ENCODE measurements around the gene OSM.
A peak's percentile ranks its signal among the peaks of the same experiment; 100 is the strongest.

OSM gene

GRCh38 chr22:30310881-30311771, 44.5 kb upstream of the OSM start:
- no peaks in the 10 kb centered on the region for H3K9me3 ChIP-seq
- no peak for TF ChIP-seq CTCF (IDR thresholded peaks at IDR 0.05)
- H3K27me3 ChIP-seq = no peaks in the 10 kb centered on the region
- H3K4me1 ChIP-seq (ENCODE audit: control insufficient read depth in 1 of 2, insufficient read depth in 1 of 2, low read depth in 1 of 2, low read length in 1 of 2) = peaks cover 76 to 94% of the 10 kb centered on the region in 2 experiments
- peak overlapping the region; percentile 89 for H3K27ac ChIP-seq
- no peaks in the 10 kb centered on the region for H3K36me3 ChIP-seq
- peak overlapping the region; percentile 2 to 39 for H3K4me3 ChIP-seq (ENCODE audit: low read depth in 1 of 2, low read length in 1 of 2)

GRCh38 chr22:30309951-30310741, 43.5 kb upstream of the OSM start:
- Histone ChIP-seq H3K4me3 (ENCODE audit: low read depth in 1 of 2, low read length in 1 of 2) (peak overlapping the region; percentile 9 to 39), H3K27me3 (no peaks in the 10 kb centered on the region), H3K4me1 (ENCODE audit: control insufficient read depth in 1 of 2, insufficient read depth in 1 of 2, low read depth in 1 of 2, low read length in 1 of 2) (peaks cover 85 to 95% of the 10 kb centered on the region in 2 experiments), H3K36me3 (no peaks in the 10 kb centered on the region), H3K27ac (peak overlapping the region; percentile 89), H3K9me3 (no peaks in the 10 kb centered on the region)
- TF ChIP-seq CTCF (IDR thresholded peaks at IDR 0.05) = no peak

- H3K4me1 ChIP-seq (ENCODE audit: control insufficient read depth in 1 of 2, insufficient read depth in 1 of 2, low read depth in 1 of 2, low read length in 1 of 2) = peaks cover 96 to 97% of the 10 kb centered on the region in 2 experiments
- no peak for TF ChIP-seq CTCF (IDR thresholded peaks at IDR 0.05)
- H3K27me3 ChIP-seq = no peaks in the 10 kb centered on the region
- no peaks in the 10 kb centered on the region for H3K36me3 ChIP-seq
- H3K9me3 ChIP-seq = no peaks in the 10 kb centered on the region
- H3K27ac ChIP-seq = peak overlapping the region; percentile 89
- H3K4me3 ChIP-seq (ENCODE audit: low read depth in 1 of 2, low read length in 1 of 2) = no peak overlapping the region
Observed at GRCh38 chr22:30308518-30309230, 42.0 kb upstream of the OSM start.

GRCh38 chr22:30308093-30308492, 41.4 kb upstream of the OSM start:
- Histone ChIP-seq H3K36me3 (no peaks in the 10 kb centered on the region), H3K4me1 (ENCODE audit: control insufficient read depth in 1 of 2, insufficient read depth in 1 of 2, low read depth in 1 of 2, low read length in 1 of 2) (peaks cover 98 to 100% of the 10 kb centered on the region in 2 experiments), H3K9me3 (no peaks in the 10 kb centered on the region), H3K27ac (no peak overlapping the region), H3K27me3 (no peaks in the 10 kb centered on the region), H3K4me3 (ENCODE audit: low read depth in 1 of 2, low read length in 1 of 2) (no peak overlapping the region)
- TF ChIP-seq CTCF (IDR thresholded peaks at IDR 0.05) = no peak

GRCh38 chr22:30307041-30307574, 40.5 kb upstream of the OSM start:
- H3K4me1 ChIP-seq (ENCODE audit: control insufficient read depth in 1 of 2, insufficient read depth in 1 of 2, low read depth in 1 of 2, low read length in 1 of 2) = peaks cover 99 to 100% of the 10 kb centered on the region in 2 experiments
- no peak overlapping the region for H3K4me3 ChIP-seq (ENCODE audit: low read depth in 1 of 2, low read length in 1 of 2)
- H3K27me3 ChIP-seq = no peaks in the 10 kb centered on the region
- no peaks in the 10 kb centered on the region for H3K9me3 ChIP-seq
- no peaks in the 10 kb centered on the region for H3K36me3 ChIP-seq
- TF ChIP-seq CTCF (IDR thresholded peaks at IDR 0.05) = no peak
- H3K27ac ChIP-seq = peak overlapping the region; percentile 89
